Measurements from ENCODE around the gene SYNE3. TPM values are rescaled to one million over a fixed set of nuclear protein-coding genes. Genes with fewer than 3 reads are reported as not detected.

Gene SYNE3
- total RNA-seq, 2 experiments from 2014 or later = 65.8 to 81.6 TPM

DNA sequence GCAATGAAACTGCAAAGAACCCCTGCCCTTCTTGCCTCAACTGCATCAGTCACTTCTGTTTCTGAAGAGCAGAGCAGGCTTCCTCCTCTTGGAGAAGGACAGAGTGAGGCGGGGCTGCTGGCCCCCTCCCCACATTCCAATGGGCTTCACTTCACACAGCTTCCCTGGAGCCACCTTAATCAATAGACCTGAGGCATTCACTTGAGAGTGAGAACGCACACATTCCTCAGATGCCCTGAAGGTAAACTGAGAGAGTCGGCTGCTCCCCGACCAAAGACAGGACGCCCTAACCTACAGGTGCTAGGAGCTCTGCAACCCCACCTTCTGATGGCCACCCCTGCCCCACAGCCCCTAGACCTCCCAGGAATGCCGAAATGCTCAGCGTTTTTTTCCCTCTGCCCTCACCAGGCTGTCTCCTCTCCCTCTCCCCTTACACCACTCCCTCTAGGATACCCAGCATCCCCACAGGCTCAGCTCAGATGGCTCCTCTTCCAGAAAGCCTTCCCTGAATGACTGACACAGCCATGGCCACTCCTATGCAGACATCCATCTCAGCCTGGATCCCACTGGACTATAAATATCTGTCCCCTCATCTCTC, 31.1 kb downstream of the SYNE3 start:
- Mint-ChIP-seq H3K4me1 (peaks cover 31% of the 10 kb centered on the region), H3K36me3 (peaks cover 9% of the 10 kb centered on the region), H3K27me3 (no peaks in the 10 kb centered on the region), H3K4me3 (no peak overlapping the region), H3K9me3 (ENCODE audit: low read depth) (no peaks in the 10 kb centered on the region), H3K27ac (no peak overlapping the region)
- CTCF ChIA-PET = interaction anchor here (0.6 kb wide), 1 partner anchor 9 kb away, joined by 3 read pairs; no protein-coding TSS in a partner anchor
- ATAC-seq (no peak), DNase-seq (no peak)

DNA sequence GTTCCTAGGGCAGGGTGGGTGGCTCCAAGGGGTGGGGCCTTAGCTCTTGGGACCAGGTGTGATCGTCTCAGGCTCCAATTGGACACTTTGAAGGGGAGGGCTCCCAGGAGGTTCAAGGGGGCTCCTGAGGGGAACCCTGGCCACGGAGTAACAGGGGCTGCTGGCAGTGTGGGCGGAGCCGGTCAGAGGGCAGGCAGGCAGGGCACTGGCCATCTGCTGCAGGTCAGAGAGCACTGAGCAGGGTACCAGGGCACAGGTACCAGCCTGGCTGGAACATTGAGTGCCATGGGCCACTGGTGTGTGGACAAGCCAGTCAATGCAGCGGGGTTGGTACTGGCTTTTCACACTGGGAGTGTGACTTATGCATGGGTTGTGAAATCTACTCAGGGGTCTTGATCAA, 32.2 kb downstream of the SYNE3 start:
- H3K9me3 Mint-ChIP-seq (ENCODE audit: low read depth) = no peaks in the 10 kb centered on the region
- H3K36me3 Mint-ChIP-seq = peaks cover 13% of the 10 kb centered on the region
- ATAC-seq (no peak), DNase-seq (no peak)
- peaks cover 35% of the 10 kb centered on the region for H3K4me1 Mint-ChIP-seq
- H3K27ac Mint-ChIP-seq = no peak overlapping the region
- CTCF ChIA-PET = interaction anchor here (0.6 to 1.7 kb wide), 2 partner anchors 43 to 57 kb away, joined by 3 to 5 read pairs; no protein-coding TSS in a partner anchor
- no peak overlapping the region for H3K4me3 Mint-ChIP-seq
- no peaks in the 10 kb centered on the region for H3K27me3 Mint-ChIP-seq

DNA sequence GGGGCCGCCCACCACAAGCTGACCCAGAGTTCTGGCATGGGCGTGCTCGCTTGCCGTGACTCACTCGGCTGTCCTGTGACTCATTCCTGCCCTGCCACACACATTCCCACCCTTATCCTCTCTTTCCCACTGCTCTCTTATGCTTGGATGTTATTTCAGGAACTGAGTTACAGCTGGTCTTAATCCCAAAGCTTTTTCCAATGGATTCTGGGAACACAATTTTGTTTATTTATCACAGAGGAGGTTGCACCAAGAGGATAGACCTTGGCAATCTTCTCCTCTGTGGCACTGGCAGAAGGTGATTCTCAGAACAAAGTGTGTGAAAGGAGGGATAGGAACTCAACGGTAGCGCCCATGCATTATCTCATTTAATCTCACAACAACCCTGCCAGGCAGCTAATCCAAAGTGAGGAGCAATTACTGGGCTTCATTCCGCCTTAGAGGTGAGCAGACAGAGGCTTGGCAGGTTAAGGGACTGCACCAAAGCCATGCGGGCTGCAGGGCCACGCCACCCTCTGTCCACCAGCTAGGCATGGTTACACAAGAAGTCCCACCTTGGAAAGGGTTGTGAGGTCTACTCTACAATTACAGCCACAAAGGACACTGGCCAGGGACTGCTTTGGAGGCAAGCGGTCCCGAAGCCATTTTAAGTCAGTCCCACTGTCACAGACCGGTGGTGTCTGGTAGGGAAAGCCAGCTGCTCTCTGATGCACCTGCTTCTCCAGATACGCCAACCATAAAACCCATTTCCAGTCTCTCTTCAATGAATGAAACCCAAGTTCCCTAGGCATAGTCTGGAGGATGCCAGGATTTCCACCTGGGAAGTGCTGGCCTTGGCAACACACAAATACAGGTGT, 32.9 kb downstream of the SYNE3 start:
- H3K9me3 Mint-ChIP-seq (ENCODE audit: low read depth) = no peaks in the 10 kb centered on the region
- no peak overlapping the region for H3K27ac Mint-ChIP-seq
- DNase-seq = no peak
- peaks cover 12% of the 10 kb centered on the region for H3K36me3 Mint-ChIP-seq
- no peak overlapping the region for H3K4me3 Mint-ChIP-seq
- peaks cover 32% of the 10 kb centered on the region for H3K4me1 Mint-ChIP-seq
- CTCF ChIA-PET = interaction anchor here (0.6 to 1.7 kb wide), 2 partner anchors 44 to 57 kb away, joined by 3 to 5 read pairs; no protein-coding TSS in a partner anchor
- H3K27me3 Mint-ChIP-seq = no peaks in the 10 kb centered on the region
- no peak for ATAC-seq

DNA sequence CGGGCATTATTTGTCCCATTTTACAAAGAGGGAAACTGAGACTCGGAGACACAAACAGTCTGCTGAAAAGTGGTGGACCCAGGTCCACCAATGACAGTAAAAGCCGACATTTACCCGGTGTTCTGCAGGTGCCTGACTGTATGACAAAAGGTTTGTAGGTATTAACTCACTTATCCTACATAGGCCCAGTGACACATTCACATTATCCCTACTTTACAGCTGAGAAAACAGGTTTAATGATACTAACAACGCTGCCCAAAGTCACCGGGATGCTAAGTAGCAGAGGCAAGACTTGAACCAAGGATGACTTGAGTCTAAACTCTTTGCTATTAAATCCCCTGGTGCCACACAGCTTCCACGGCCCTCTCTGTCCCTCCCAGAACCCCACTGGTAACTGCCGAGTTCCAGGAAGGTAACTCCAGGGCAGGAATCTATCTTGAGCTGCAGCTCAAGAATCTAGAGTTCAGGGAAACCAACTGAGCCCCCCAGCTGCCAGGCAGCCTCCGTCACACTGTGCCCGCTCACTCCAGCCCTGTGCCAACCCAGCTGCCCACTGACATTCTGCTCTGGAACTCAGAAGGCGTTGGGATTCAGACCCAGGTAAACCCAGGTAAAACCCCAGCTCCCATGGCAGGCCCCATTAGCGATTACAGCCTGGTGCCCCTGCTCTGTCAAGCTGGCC, 33.7 kb downstream of the SYNE3 start:
- CTCF ChIA-PET = interaction anchor here (1.7 kb wide), 1 partner anchor 44 kb away, joined by 5 read pairs; no protein-coding TSS in a partner anchor
- no peak for ATAC-seq
- Mint-ChIP-seq H3K27me3 (no peaks in the 10 kb centered on the region), H3K36me3 (peaks cover 16% of the 10 kb centered on the region), H3K4me1 (peaks cover 33% of the 10 kb centered on the region), H3K27ac (no peak overlapping the region), H3K9me3 (ENCODE audit: low read depth) (no peaks in the 10 kb centered on the region), H3K4me3 (no peak overlapping the region)
- DNase-seq = no peak

DNA sequence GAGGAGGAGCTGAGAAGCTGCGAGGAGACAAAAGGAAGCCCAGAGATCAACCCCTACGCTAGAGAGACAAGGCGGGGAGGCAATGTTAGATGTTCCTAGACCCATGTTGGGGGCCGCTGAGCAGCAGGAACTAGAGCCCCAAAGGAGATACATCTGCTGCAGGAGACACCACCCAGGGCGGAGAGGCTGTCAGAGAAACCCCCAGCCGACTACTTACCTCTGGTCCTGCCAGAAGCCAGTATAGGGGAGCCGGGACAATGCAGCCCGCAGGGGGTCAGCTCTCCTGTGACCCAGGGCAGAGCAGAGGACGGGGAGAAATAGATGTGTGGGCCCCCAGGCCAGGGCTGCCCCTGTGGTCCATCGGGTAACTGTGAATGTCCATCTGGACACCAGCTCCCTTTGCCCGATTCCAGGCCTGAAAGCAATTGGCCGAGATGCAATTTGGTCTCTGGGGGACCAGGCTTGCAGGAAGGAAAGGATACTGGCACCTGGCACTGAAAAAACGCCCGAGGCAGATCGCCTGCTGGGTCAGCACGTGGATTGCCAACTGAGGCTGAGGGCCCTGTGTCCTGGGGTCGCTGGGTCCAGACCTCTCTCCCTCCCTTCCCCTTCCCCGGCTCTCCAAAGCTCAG, 34.9 kb downstream of the SYNE3 start:
- DNase-seq = no peak
- no peak for ATAC-seq
- H3K27me3 Mint-ChIP-seq = no peaks in the 10 kb centered on the region
- H3K27ac Mint-ChIP-seq = peak overlapping the region; percentile 62
- no peaks in the 10 kb centered on the region for H3K9me3 Mint-ChIP-seq (ENCODE audit: low read depth)
- H3K4me3 Mint-ChIP-seq = no peak overlapping the region
- CTCF ChIA-PET = no interaction called here
- H3K36me3 Mint-ChIP-seq = peaks cover 14% of the 10 kb centered on the region
- H3K4me1 Mint-ChIP-seq = peaks cover 35% of the 10 kb centered on the region

DNA sequence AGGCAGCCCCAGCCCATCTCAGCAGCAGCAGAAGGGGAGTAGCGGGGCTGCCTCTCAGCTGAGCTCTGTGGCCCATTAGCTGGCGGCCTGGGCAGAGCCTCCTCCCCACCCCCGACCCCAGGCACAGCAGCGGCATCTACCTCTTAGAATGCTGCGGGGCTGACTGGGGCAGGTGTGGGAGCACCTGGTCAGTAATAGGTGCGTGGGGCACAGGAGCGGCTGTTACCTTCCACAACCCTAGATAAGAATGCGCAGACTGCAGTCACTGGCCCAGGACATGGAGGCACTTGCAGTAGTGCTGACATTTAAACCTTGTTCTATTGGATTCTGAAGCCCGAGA, 35.6 kb downstream of the SYNE3 start:
- Mint-ChIP-seq H3K9me3 (ENCODE audit: low read depth) (no peaks in the 10 kb centered on the region), H3K36me3 (peaks cover 19% of the 10 kb centered on the region), H3K27me3 (no peaks in the 10 kb centered on the region), H3K4me1 (peaks cover 40% of the 10 kb centered on the region), H3K4me3 (no peak overlapping the region), H3K27ac (peak overlapping the region; percentile 83)
- CTCF ChIA-PET = interaction anchor here (1.0 to 3.0 kb wide), 4 partner anchors 15 to 53 kb away, joined by 3 to 15 read pairs (median 6); no protein-coding TSS in a partner anchor
- DNase-seq = no peak
- ATAC-seq = no peak

DNA sequence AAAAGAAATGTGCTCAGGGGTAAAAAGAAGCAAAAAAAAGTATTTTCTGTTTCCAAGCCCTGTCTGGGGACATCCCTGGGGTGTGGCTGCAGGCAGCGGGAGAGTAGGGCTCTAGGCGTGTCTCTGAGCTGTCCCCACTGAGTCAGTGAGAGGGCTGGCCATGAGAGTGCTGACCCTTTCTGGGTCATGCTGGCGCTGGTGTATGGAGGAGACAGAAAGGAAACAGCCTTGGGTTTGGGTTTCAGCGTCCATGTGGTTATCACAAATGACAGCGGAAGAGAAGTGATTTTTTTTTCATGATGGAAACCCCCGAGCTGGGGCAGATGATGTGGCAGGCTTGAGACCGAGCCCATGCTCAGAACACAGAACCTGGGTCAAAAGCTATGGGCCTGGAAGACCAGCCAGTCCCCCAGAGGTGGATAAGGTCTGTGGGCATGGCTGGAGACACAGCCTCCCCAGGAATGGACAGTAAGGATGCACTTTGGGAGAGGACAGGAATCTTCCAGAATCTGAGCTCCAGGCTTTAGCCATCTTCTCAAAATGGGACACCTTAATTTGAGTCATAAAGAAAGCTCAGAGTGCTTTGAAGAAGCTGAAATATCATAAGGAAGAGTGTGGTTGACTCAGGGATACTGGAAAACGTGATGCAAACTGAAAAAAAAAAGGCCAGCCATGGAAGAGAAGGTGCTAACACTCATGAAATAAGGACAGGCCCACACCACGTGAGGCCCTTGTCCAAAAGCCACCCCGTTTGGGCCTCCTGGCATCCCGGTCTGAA, 36.2 kb downstream of the SYNE3 start:
- H3K27me3 Mint-ChIP-seq = no peaks in the 10 kb centered on the region
- peaks cover 20% of the 10 kb centered on the region for H3K36me3 Mint-ChIP-seq
- DNase-seq (peak; percentile 64), ATAC-seq (peak; percentile 80)
- H3K9me3 Mint-ChIP-seq (ENCODE audit: low read depth) = no peaks in the 10 kb centered on the region
- peak overlapping the region; percentile 83 for H3K27ac Mint-ChIP-seq
- peak overlapping the region; percentile 1 for H3K4me3 Mint-ChIP-seq
- peaks cover 41% of the 10 kb centered on the region for H3K4me1 Mint-ChIP-seq
- CTCF ChIA-PET = interaction anchor here (1.0 to 3.0 kb wide), 4 partner anchors 14 to 53 kb away, joined by 3 to 15 read pairs (median 6); no protein-coding TSS in a partner anchor

DNA sequence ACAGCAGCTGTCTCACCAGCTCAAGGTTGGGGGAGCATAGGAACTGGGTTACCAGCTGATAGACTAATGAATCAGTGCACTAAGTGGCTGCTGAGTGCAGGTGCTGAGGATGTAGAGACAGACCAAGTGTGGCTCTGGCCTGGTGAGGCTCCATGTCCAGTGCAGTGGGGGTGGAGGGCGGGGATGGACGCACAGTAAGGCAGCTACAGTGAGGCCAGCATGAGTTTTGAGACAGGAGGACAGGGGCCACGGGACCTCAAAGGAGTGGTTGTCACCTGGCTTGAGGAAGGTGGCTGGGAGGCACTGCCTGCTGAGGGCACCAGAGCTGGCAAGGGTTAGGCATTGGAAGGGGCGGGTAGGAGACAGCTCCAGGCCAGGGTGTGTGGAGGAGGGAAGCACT, 37.0 kb downstream of the SYNE3 start:
- Mint-ChIP-seq H3K4me3 (no peak overlapping the region), H3K4me1 (peaks cover 40% of the 10 kb centered on the region), H3K27ac (peak overlapping the region; percentile 58), H3K9me3 (ENCODE audit: low read depth) (no peaks in the 10 kb centered on the region), H3K27me3 (no peaks in the 10 kb centered on the region), H3K36me3 (peaks cover 23% of the 10 kb centered on the region)
- ATAC-seq = no peak
- no peak for DNase-seq
- CTCF ChIA-PET = interaction anchor here (1.3 to 3.0 kb wide), 3 partner anchors 44 to 55 kb away, joined by 3 to 15 read pairs (median 3); partner anchors contain the start of gene GLRX5

DNA sequence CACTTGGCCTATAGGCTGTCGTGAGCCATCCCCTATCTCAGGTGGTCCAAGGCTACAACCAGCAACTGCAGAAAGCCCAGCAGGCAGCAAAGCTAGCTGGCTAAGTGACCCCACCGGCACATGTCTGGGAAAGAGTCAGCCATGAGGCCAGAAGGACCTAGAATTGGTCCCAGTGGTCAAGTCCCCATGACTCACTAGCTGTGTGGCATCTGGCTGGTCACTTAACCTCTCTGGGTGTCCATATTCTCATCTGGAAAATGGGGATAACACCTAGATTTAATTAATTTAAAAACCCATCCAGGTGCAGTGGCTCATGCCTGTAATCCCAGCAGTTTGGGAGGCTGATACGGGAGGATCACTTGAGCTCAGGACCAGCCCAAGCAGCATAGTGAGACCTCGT, 37.6 kb downstream of the SYNE3 start:
- Mint-ChIP-seq H3K9me3 (ENCODE audit: low read depth) (no peaks in the 10 kb centered on the region), H3K4me1 (peaks cover 35% of the 10 kb centered on the region), H3K27me3 (no peaks in the 10 kb centered on the region), H3K27ac (no peak overlapping the region), H3K4me3 (no peak overlapping the region), H3K36me3 (peaks cover 30% of the 10 kb centered on the region)
- CTCF ChIA-PET = interaction anchor here (1.0 to 3.0 kb wide), 4 partner anchors 41 to 56 kb away, joined by 3 to 15 read pairs (median 3); partner anchors contain the start of gene GLRX5
- DNase-seq = no peak
- ATAC-seq = no peak

DNA sequence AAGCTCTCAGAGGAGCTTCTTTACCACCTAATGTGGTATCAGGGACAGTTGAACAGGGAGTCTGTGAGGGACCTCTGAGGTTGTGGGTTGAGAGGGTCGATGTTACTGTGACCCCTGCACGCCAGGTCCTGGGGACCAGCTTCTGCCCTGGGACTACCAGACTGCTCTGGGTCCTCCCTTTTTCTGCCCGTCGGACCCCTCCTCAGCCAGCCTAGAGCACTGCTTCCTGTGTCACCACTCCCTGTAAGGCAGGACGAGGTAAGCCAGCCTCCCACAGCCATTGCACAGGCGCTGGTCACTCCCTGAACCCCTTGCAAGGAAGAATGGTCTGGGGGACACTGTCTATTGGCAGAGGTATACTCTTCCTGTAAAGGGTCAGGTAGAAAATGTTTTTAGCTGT, 38.1 kb downstream of the SYNE3 start:
- CTCF ChIA-PET = interaction anchor here (1.0 to 3.0 kb wide), 4 partner anchors 41 to 56 kb away, joined by 3 to 15 read pairs (median 3); partner anchors contain the start of gene GLRX5
- Mint-ChIP-seq H3K27me3 (no peaks in the 10 kb centered on the region), H3K4me3 (no peak overlapping the region), H3K27ac (no peak overlapping the region), H3K4me1 (peaks cover 35% of the 10 kb centered on the region), H3K36me3 (peaks cover 34% of the 10 kb centered on the region), H3K9me3 (ENCODE audit: low read depth) (no peaks in the 10 kb centered on the region)
- DNase-seq (no peak), ATAC-seq (no peak)

DNA sequence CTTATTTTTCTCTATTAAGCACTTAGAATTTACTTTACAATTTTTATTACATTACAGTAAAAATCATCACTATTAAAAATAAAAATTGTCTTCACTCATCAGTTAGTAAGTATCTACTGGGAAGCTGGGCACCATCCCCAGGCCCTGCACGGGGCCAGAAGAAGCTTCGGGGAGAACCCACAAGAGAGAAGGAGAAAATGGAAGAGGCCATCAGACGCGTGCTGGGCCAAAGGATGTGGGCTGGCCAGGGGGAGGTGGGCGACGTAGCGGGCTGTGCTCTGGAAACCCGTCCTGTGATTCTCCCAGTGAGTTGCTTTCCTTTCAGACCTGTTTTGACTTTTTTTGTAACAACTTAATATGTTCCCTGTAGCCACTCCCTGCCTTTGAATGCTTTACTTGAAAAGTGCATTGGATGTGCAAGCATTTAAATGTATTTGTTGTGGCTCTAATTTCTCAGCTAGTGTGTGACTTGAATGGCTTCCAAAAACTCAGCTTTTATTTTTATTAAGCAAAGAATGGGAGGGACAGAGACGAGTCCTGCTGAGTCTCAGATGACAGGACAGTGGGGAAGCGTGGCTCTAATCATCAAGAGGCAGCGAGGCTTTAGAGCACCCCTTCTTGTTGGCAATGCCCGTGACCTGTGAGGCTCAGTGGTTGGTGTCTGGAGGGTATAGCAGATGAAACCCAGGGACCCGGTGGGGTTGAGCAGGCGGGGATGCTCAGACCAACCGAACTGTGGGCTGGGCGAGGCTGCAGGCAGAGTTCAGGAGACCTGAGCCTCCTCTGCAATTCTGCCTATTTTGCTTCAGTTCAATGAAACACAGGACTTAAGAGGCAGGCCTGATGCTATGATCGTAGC, 38.8 kb downstream of the SYNE3 start:
- peak overlapping the region; percentile 19 for H3K27ac Mint-ChIP-seq
- H3K4me1 Mint-ChIP-seq = peaks cover 34% of the 10 kb centered on the region
- no peaks in the 10 kb centered on the region for H3K27me3 Mint-ChIP-seq
- CTCF ChIA-PET = interaction anchor here (1.0 to 3.0 kb wide), 3 partner anchors 42 to 50 kb away, joined by 3 to 15 read pairs (median 3); no protein-coding TSS in a partner anchor
- H3K4me3 Mint-ChIP-seq = no peak overlapping the region
- H3K36me3 Mint-ChIP-seq = peaks cover 39% of the 10 kb centered on the region
- DNase-seq = no peak
- no peaks in the 10 kb centered on the region for H3K9me3 Mint-ChIP-seq (ENCODE audit: low read depth)
- no peak for ATAC-seq
